ENCODE measurements around the gene PELI2.

The PELI2 gene

DNA sequence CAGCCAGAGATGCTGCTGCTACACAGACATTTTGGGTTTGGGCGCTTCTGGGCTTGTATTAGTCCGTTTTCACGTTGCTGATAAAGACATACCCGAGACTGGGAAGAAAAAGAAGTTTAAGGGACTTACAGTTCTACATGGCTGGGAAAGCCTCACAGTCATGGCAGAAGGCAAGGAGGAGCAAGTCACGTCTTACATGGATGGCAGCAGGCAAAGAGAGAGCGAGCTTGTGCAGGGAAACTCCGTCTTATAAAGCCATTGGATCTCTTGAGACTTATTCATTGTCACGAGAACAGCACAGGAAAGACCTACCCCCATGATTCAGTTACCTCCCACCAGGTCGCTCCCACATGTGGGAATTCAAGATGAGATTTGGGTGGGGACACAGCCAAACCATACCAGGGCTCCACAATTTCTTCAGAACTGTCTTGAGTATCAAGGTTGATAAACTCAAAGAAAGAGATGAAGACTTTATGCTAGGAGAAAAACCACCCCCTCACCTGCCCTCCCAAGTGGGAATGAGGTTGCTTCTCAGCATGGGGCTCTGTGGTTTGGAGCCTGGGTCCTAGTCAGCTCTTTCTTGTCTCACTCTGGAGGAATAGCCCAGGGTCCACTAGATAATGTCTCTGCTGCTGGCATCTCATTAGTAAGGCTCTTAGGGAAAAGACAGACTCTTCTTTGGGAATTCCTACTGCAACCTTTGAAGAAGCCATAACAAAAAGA, 200.3 kb downstream of the PELI2 start:
- ATAC-seq = no peak

DNA sequence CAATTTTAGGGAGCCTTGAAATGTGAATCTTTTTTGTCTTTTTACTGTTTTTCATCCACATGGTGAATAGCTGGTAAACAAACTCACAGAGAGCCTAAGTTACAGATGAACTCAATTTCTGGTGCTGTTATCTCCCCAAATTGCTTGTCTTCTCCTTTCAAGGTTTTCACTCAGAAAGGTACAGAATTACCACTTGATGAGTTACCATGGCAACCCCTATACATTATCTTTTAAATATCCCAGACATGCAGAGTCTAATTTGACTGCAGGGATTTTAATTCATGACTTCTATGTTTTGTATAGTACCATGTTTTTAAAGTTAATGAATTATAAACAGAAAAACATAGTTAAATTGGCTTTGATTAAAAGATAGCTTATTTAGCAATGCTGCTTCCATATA, 203.7 kb downstream of the PELI2 start:
- no peak for ATAC-seq

DNA sequence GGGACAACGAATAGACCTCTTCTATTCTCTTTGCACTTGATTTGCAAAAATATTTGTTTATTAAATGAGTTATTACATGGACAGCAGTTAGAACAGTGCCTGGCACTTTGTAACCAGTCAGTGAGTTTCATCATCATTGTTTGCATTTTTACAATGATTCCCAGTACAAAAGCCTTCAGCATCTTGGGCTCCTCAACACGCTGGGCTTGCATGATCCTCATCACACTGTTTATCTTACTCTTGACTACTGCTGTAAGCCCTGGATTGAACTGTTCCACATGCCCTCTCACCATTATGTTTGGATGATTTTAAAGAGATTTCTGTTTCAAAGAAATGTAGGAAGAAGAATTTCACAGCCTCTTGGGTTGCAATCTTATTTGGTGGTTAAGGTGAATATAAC, 204.3 kb downstream of the PELI2 start:
- ATAC-seq = no peak

DNA sequence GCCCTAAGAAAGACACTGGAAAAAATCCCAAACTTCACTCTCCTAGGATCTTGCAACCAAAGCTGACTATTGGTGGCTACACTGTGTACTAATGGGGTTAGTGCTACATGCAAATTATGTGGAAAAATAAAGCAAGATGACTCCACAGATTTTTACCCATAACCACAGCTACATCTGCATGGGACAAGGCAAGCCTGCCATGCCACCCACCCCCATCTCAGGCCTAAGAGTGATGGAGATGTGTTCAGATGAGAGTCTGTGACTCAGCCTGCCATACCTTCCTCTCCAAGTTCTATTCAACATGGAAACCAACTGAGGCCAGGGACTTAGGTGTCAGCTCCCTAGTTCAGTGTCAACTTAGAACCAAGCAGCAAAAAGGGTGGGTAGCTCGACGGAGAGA, 206.2 kb downstream of the PELI2 start:
- no peak for ATAC-seq

DNA sequence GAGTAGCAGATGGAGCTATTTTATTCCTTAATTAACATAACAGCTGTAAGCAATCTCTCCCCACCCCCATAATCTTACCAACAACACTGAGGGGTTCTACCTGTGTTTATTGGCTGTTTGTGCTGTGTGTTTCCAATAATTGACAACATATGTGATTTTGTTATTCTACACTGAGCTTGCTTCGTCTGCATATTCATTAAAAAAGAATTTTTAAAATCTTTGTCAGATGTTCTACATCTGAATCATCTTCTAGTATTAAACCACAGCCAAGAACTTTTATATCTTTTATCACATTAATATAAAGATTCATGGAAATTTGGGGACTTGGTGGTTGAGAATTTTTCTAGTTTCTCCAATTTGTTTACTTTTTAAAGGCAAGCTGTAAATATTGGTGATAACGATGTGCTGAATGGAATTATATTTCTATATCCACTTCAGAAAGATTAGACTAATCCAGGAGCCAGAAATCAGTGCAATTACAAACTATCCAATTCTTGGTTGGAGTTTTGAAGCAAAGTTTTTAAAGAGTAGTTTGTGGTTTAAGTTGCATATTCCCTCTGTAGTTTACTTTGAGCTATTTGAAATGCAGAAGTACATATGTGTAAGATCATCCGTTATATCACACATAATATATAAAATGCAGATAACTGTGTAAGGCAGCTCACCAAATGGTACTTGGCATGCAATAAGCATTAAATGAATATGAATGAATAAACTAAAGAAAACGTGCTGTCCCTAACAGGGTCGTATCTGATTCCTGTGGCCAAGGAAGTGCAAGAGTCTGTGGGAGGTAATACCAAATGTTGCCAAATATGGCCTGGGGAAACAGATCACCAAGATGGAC, 206.9 kb downstream of the PELI2 start:
- ATAC-seq = no peak

DNA sequence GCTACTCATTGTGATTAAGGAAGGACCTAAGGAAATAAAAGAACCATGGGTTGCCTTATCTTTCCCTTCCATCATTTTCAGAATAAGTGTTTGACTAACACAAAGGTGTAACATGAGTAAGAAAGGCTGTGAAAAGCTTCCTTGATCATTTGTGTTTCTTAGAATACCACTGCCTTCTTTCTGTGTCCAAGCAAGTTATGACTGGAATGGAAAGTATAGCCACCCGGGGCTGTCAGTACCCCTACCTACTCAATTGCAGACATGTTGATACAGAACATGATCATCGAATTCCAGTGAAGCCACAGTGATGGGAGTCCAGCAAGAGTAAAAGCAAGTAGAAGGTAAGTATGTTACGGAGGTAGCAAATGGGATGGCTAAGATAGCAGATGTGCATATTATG, 209.8 kb downstream of the PELI2 start:
- ATAC-seq = no peak

DNA sequence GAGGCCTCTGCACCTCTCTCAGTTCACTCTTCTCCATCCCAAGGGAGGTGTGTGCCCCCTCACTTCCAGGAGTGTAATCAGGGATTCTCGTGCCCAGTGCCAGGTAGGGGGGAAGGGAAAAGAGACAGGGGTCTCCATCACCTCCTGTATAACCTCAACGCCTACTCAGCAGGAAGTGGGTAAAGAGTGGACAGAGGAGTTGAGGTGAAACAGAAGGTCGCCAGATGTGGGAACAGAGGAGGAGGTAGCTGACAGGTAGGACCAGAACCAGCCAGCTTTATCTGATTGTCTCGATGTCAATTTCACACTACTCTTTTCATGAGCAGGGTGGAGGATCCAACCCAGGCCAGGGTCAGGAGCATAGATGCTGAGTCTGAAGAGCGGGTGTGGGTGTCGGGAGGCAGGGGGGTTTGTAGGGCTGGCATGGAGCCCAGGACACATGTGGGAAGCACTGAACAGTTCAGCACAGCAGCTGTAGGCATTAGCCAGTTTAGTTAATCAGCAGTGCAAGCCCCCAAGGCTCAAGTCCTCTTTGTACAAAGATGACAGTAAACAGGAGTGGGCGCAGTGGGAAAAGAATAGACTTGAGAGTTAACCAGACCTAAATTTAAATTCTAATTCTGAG, 213.5 kb downstream of the PELI2 start:
- ATAC-seq = no peak

GRCh38 chr14:56333359-56334292, 215.4 kb downstream of the PELI2 start:
- ATAC-seq = no peak

GRCh38 chr14:56334458-56334857, 216.2 kb downstream of the PELI2 start:
- no peak for ATAC-seq

DNA sequence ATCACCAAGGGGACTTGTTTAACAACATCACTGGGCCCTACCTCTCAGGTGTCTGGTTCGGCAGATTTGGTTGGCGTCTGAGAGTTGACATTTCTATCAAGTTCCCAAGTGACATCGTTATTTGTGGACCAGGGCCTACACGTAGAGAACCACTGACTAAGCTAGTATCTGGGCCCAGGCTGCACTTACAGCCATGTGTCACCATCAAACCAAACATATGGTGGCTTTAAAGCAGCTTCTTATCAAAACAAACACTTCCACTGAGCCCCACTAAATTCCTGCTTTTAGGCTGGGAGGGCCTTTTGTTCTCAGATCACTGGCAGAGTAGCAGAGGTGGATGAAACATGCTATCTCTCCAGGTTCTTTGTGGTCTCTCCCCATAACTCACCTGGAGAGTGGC, 220.5 kb downstream of the PELI2 start:
- no peak for ATAC-seq

- peak; percentile 46 to 56 for ATAC-seq
These were observed 221.9 kb downstream of the PELI2 start for GRCh38 chr14:56339855-56340701.

GRCh38 chr14:56340932-56341331, 222.7 kb downstream of the PELI2 start:
- ATAC-seq = no peak

- ATAC-seq = no peak
These were observed 223.7 kb downstream of the PELI2 start for GRCh38 chr14:56341766-56342493.

- ATAC-seq = no peak
These were observed 224.3 kb downstream of the PELI2 start for GRCh38 chr14:56342494-56342942.

- ATAC-seq = no peak
These were observed 231.7 kb downstream of the PELI2 start for GRCh38 chr14:56349960-56350359.
